Measurements from ENCODE around the gene LPIN1. TPM values are rescaled to one million over a fixed set of nuclear protein-coding genes. Genes with fewer than 3 reads are reported as not detected.
"Not testable (repeated sequence)": the region's sequence is repeated elsewhere in the genome, so short reads cannot be mapped to it uniquely, and the experiment has no call there.

LPIN1 gene
- total RNA-seq, 1 donor from 2014 or later: 12.1 TPM

- no peak for TF ChIP-seq CTCF (IDR thresholded peaks at IDR 0.05; ENCODE audit: insufficient read depth, low read length, severe bottlenecking)
- DNase-seq (ENCODE audit: low read depth) (no peak), FAIRE-seq (no peak)
- no peaks in the 10 kb centered on the region for H3K36me3 ChIP-seq (ENCODE audit: control insufficient read depth, insufficient read depth, low read length)
- peaks cover 8% of the 10 kb centered on the region for H3K27me3 ChIP-seq (ENCODE audit: control insufficient read depth, insufficient read depth, low read length)
- H3K4me3 ChIP-seq (ENCODE audit: low read depth, low read length): no peak overlapping the region
Observed at GRCh38 chr2:11732587-11732986, 13.8 kb upstream of the LPIN1 start.

DNA sequence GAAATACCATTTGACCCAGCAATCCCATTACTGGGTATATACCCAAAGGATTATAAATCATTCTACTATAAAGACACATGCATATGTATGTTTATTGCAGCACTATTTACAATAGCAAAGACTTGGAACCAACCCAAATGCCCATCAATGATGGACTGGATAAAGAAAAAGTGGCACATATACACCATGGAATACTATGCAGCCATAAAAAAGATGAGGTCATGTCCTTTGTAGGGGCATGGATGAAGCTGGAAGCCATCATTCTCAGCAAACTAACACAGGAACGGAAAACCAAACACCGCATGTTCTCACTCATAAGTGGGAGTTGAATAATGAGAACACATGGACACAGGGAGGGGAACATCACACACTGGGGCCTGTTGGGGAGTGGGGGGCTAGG lies 8.6 kb upstream of the LPIN1 start:
- DNase-seq (ENCODE audit: low read depth); H3K36me3 ChIP-seq (ENCODE audit: control insufficient read depth, insufficient read depth, low read length); H3K4me3 ChIP-seq (ENCODE audit: low read depth, low read length); H3K27me3 ChIP-seq (ENCODE audit: control insufficient read depth, insufficient read depth, low read length); FAIRE-seq: not testable (repeated sequence)

DNA sequence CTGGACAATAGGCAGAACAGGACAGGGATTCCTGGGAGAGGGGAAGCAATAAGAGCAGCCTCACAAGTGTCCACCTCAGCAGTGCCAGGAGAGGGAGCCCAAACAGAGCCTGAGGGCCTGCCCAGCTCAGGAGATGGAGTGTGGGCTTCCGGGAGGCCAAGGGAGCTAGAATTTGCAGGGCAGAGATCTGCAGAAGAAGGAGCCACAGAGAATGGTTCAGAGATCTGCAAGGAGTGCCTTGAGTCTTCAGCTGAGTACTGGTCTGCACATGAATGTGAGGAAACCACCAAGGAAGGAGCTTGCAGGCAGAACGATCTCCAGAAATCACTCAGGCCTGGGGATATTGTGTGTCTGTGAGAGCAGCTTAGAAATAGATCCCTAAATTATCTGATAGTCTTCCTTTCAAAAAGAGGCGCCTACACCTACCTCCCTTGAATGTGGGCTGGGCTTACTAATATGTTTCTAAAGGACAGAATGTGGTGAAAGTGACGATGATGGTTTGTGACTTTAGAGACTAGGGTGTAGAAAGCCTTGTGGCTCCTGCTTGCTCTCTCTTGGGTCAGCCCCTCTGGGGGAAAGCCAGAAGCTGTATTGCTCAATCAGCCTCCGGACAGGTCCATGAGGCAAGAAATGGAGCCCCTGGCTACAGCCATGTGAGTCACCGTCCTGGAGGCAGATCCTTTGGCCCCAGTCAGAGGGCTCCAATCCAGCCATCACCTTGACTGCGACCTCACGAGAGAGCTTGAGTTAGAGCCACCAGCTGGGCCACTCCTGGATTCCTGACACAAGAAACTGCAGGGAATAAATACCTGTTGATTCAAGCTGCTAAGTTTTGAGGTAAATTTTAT lies 7.6 kb upstream of the LPIN1 start:
- peak; percentile 51 for TF ChIP-seq CTCF (IDR thresholded peaks at IDR 0.05; ENCODE audit: insufficient read depth, low read length, severe bottlenecking)
- no peak for DNase-seq (ENCODE audit: low read depth)
- peaks cover 8% of the 10 kb centered on the region for H3K27me3 ChIP-seq (ENCODE audit: control insufficient read depth, insufficient read depth, low read length)
- no peak overlapping the region for H3K4me3 ChIP-seq (ENCODE audit: low read depth, low read length)
- H3K36me3 ChIP-seq (ENCODE audit: control insufficient read depth, insufficient read depth, low read length): no peaks in the 10 kb centered on the region
- FAIRE-seq: no peak

- Histone ChIP-seq H3K27me3 (ENCODE audit: control insufficient read depth, insufficient read depth, low read length) (peaks cover 6% of the 10 kb centered on the region), H3K36me3 (ENCODE audit: control insufficient read depth, insufficient read depth, low read length) (no peaks in the 10 kb centered on the region), H3K4me3 (ENCODE audit: low read depth, low read length) (no peak overlapping the region)
- TF ChIP-seq CTCF (IDR thresholded peaks at IDR 0.05; ENCODE audit: insufficient read depth, low read length, severe bottlenecking): no peak
- DNase-seq (ENCODE audit: low read depth) (no peak), FAIRE-seq (no peak)
Observed at GRCh38 chr2:11740723-11741122, 5.7 kb upstream of the LPIN1 start.

DNA sequence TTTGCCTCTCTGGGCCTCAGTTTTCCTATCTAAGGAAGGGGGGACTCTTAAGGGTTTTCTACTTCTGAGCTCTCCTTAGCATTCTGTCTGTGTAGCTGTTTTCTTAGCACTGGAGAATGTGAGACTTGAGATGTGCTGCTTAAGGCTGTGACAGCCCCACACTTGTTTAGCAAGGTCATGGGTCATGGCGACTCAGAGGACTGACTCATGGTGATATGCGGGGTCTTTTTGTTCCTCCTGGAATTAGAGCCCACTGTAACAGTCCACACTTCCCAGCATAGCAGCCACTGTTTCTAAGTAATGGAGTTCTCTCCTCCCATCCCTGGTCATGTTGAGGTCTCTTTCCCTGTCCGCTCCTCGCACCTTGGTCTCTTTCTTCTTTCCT lies 4.1 kb upstream of the LPIN1 start:
- no peak for TF ChIP-seq CTCF (IDR thresholded peaks at IDR 0.05; ENCODE audit: insufficient read depth, low read length, severe bottlenecking)
- Histone ChIP-seq H3K36me3 (ENCODE audit: control insufficient read depth, insufficient read depth, low read length) (no peaks in the 10 kb centered on the region), H3K4me3 (ENCODE audit: low read depth, low read length) (no peak overlapping the region), H3K27me3 (ENCODE audit: control insufficient read depth, insufficient read depth, low read length) (no peaks in the 10 kb centered on the region)
- DNase-seq (ENCODE audit: low read depth) (no peak), FAIRE-seq (no peak)

DNA sequence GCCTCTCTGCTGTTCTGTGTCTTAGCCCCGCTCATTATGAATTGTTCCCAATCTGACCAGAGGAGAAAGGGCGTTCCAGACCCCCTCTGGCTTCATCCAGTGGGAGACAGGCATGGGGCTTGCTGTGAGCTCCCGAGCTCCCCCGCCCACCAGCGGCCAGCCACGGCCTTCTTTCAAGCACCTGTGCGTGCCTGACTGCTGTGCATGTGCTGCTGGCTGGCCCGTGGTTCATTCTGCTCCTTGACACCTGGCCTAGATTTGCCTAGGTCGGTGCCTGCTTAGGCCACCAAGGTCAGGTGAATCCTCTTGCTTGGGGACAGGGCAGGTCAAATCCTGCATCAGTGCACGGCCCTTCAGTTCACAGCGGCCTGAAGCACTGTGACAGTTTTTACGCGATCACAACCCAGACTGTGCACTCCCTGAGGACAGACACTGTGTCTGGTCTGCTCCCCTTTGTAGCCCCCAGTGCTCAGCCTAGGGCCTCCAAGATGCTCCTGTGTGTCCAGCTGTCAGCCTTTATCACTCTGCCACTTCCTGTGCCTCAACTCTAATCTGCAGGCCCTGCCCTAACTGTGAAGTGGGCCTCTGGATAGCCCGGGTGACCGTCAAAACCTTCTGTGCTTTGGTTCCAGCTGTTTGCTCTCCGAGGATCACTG lies 3.6 kb upstream of the LPIN1 start:
- DNase-seq (ENCODE audit: low read depth) (no peak), FAIRE-seq (no peak)
- Histone ChIP-seq H3K36me3 (ENCODE audit: control insufficient read depth, insufficient read depth, low read length) (no peaks in the 10 kb centered on the region), H3K4me3 (ENCODE audit: low read depth, low read length) (no peak overlapping the region), H3K27me3 (ENCODE audit: control insufficient read depth, insufficient read depth, low read length) (no peaks in the 10 kb centered on the region)
- no peak for TF ChIP-seq CTCF (IDR thresholded peaks at IDR 0.05; ENCODE audit: insufficient read depth, low read length, severe bottlenecking)

Measured in bronchial epithelial cell (primary cell).